ENCODE results near the gene PDGFC. TPM values are rescaled to one million over a fixed set of nuclear protein-coding genes. Genes with fewer than 3 reads are reported as not detected.

The PDGFC gene
- total and polyA plus RNA-seq, 2 donors (not counting 3 experiments of a cell fraction or from before 2014, with no cell fraction given) = 2.7 to 5.3 TPM

DNA sequence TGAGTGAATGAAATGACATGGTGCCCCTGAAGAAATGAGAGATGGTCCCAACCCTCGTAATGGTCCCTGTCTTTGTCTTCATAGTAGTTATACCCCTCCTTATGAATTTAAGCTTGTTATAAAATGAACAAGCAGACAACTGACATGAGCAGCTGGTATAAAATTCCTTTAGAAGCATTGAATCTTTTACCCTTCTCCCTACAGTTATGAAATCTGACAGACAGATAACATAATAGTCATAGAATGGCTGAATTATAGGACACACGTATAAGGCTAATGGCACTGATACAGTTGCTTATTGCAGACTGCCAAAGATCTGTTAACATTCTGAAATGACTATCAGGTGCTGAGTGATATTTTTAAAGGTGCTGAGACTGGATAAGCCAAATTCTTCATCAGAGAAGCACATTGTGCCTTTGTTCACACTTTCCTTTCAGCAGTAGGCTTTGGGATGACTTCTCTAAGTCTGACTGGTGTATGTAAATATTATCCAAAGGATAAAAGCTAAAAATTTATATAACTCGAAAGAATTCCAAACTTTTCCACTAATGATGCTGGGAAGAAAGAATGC, 47.4 kb upstream of the PDGFC start:
- intact Hi-C loops (cut with micrococcal nuclease) (no loop called here), dilution Hi-C loops (cut with MboI; ENCODE audit: extremely low pct_ligation_motif_present, low sequenced_read_pairs) (no loop called here)
- H3K27ac ChIP-seq (ENCODE audit: insufficient read depth, low read depth, low read length) = no peak overlapping the region
- no peaks in the 10 kb centered on the region for H3K79me2 ChIP-seq (ENCODE audit: control insufficient read depth, insufficient read depth, low read length)
- H2AFZ ChIP-seq (ENCODE audit: low read depth, low read length) = no peak overlapping the region
- H3K4me2 ChIP-seq (ENCODE audit: insufficient read depth, low read length) = no peak overlapping the region
- H3K9me1 ChIP-seq (replicated peaks; ENCODE audit: control insufficient read depth, extremely low read depth, insufficient read depth, low read length) = no peaks in the 10 kb centered on the region
- H3K4me3 ChIP-seq (replicated peaks in 1 of 3; ENCODE audit: insufficient read depth in 1 of 3, low read depth in 1 of 3, low read length in 3 of 3) = no peak overlapping the region
- no peaks in the 10 kb centered on the region for H3K36me3 ChIP-seq (ENCODE audit: control insufficient read depth in 2 of 2, extremely low read depth in 1 of 2, insufficient read depth in 2 of 2, low read length in 2 of 2)
- CTCF ChIA-PET = interaction anchor here (0.8 kb wide), 1 partner anchor 17 kb away, joined by 3 read pairs; no protein-coding TSS in a partner anchor
- H3K9me3 ChIP-seq (replicated peaks; ENCODE audit: control insufficient read depth, insufficient read depth, low read length) = no peaks in the 10 kb centered on the region
- H4K20me1 ChIP-seq (replicated peaks; ENCODE audit: control insufficient read depth, extremely low read depth, insufficient read depth, low read length) = no peaks in the 10 kb centered on the region
- no peak for DNase-seq (ENCODE audit: low read depth, low spot score)
- no peak overlapping the region for H3K9ac ChIP-seq (replicated peaks; ENCODE audit: extremely low read depth, insufficient read depth, low read length)
- no TSS peak for BruUV-seq (replicated peaks)
- POLR2A ChIA-PET = no interaction called here
- TF ChIP-seq, protein P1, sequence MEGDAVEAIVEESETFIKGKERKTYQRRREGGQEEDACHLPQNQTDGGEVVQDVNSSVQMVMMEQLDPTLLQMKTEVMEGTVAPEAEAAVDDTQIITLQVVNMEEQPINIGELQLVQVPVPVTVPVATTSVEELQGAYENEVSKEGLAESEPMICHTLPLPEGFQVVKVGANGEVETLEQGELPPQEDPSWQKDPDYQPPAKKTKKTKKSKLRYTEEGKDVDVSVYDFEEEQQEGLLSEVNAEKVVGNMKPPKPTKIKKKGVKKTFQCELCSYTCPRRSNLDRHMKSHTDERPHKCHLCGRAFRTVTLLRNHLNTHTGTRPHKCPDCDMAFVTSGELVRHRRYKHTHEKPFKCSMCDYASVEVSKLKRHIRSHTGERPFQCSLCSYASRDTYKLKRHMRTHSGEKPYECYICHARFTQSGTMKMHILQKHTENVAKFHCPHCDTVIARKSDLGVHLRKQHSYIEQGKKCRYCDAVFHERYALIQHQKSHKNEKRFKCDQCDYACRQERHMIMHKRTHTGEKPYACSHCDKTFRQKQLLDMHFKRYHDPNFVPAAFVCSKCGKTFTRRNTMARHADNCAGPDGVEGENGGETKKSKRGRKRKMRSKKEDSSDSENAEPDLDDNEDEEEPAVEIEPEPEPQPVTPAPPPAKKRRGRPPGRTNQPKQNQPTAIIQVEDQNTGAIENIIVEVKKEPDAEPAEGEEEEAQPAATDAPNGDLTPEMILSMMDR (IDR thresholded peaks at IDR 0.05; ENCODE audit: extremely low read depth in 1 of 2, insufficient read depth in 1 of 2, low read depth in 1 of 2, low read length in 2 of 2) = no peak
- TF ChIP-seq MYC (IDR thresholded peaks at IDR 0.05; ENCODE audit: low read depth, low read length) (no peak), EZH2 (IDR thresholded peaks at IDR 0.05; ENCODE audit: borderline replicate concordance, low read depth, low read length, severe bottlenecking) (no peak), GATA2 (IDR thresholded peaks at IDR 0.05; ENCODE audit: insufficient read depth, insufficient read length, low read depth, low read length) (no peak), FOS (IDR thresholded peaks at IDR 0.05; ENCODE audit: borderline replicate concordance, insufficient read depth, low read length) (no peak), POLR2A (IDR thresholded peaks at IDR 0.05; ENCODE audit: low read depth, low read length) (no peak), POLR2AphosphoS5 (IDR thresholded peaks at IDR 0.05; ENCODE audit: insufficient read depth, low read depth, low read length) (no peak), JUN (IDR thresholded peaks at IDR 0.05; ENCODE audit: borderline replicate concordance, insufficient read depth, insufficient read length, low read depth) (no peak)
- TF ChIP-seq, protein P2, sequence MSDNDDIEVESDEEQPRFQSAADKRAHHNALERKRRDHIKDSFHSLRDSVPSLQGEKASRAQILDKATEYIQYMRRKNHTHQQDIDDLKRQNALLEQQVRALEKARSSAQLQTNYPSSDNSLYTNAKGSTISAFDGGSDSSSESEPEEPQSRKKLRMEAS (IDR thresholded peaks at IDR 0.05; ENCODE audit: insufficient read depth, insufficient read length) = no peak
- FAIRE-seq = no peak
- no peaks in the 10 kb centered on the region for H3K27me3 ChIP-seq (ENCODE audit: control insufficient read depth in 2 of 2, insufficient read depth in 2 of 2, low read length in 2 of 2)
- no peaks in the 10 kb centered on the region for H3K4me1 ChIP-seq (ENCODE audit: control insufficient read depth, extremely low read depth, insufficient read depth, low read length)

Data from endothelial cell of umbilical vein (primary cell).